ENCODE measurements around the gene PRDM16. TPM values are rescaled to one million over a fixed set of nuclear protein-coding genes. Genes with fewer than 3 reads are reported as not detected.

PRDM16 gene
- total RNA-seq, 2 experiments from 2014 or later: 0.18 to 0.21 TPM

GRCh38 chr1:3145532-3146325 is 76.7 kb downstream of the PRDM16 start:
- H3K27ac Mint-ChIP-seq: no peak overlapping the region
- no peak overlapping the region for H3K4me3 Mint-ChIP-seq
- no peaks in the 10 kb centered on the region for H3K9me3 Mint-ChIP-seq (ENCODE audit: insufficient read depth)
- peaks cover 3% of the 10 kb centered on the region for H3K4me1 Mint-ChIP-seq (ENCODE audit: low read depth)
- ChIA-PET CTCF (no interaction called here), POLR2A (no interaction called here)
- DNase-seq: no peak
- H3K36me3 Mint-ChIP-seq (ENCODE audit: low read depth): no peaks in the 10 kb centered on the region
- no peaks in the 10 kb centered on the region for H3K27me3 Mint-ChIP-seq (ENCODE audit: low read depth)
- ATAC-seq: no peak

DNA sequence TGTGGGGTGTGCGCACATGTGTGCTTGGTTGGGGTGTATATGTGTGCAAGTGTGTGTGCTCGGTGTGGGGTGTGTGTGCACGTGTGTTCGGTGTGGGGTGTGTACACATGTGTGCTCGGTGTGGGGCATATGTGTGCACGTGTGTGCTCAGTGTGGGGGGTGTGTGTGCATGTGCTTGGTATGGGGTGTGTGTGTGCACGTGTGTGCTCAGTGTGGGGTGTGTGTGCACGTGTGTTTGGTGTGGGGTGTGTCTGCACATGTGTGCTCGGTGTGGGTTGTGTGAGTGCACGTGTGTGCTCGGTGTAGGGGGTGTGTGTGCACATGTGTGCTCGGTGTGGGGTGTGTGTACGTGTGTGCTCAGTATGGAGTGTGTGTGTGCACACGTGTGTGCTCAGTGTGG is 77.5 kb downstream of the PRDM16 start:
- no peak for ATAC-seq
- Mint-ChIP-seq H3K4me1 (ENCODE audit: low read depth) (peaks cover 3% of the 10 kb centered on the region), H3K27me3 (ENCODE audit: low read depth) (no peaks in the 10 kb centered on the region), H3K9me3 (ENCODE audit: insufficient read depth) (no peaks in the 10 kb centered on the region), H3K36me3 (ENCODE audit: low read depth) (no peaks in the 10 kb centered on the region), H3K27ac (no peak overlapping the region), H3K4me3 (no peak overlapping the region)
- POLR2A ChIA-PET: no interaction called here
- CTCF ChIA-PET: no interaction called here
- DNase-seq: no peak

DNA sequence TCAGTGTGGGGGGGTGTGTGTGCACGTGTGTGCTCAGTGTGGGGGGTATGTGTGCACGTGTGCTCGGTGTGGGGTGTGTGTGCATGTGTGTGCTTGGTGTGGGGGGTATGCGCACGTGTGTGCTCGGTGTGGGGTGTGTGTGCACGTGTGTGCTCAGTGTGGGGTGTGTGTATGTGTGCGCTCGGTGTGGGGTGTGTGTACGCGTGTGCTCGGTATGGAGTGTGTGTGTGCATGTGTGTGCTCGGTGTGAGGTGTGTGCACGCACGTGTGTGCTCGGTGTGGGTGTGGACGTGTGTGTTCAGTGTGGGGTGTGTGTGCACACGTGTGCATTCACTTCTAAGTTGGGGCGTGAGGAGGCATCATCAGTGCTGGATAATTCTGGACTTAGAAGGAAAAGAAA is 77.9 kb downstream of the PRDM16 start:
- H3K27ac Mint-ChIP-seq: no peak overlapping the region
- CTCF ChIA-PET: no interaction called here

GRCh38 chr1:3148171-3148570 is 79.2 kb downstream of the PRDM16 start:
- ChIA-PET POLR2A (no interaction called here), CTCF (no interaction called here)
- Mint-ChIP-seq H3K27ac (no peak overlapping the region), H3K9me3 (ENCODE audit: insufficient read depth) (no peaks in the 10 kb centered on the region), H3K27me3 (ENCODE audit: low read depth) (no peaks in the 10 kb centered on the region), H3K4me3 (no peak overlapping the region), H3K4me1 (ENCODE audit: low read depth) (no peaks in the 10 kb centered on the region), H3K36me3 (ENCODE audit: low read depth) (no peaks in the 10 kb centered on the region)
- no peak for ATAC-seq
- DNase-seq: no peak

More for the DNA sequence above, 77.9 kb downstream of the PRDM16 start:
- ATAC-seq: no peak
- Mint-ChIP-seq H3K4me3 (no peak overlapping the region), H3K36me3 (ENCODE audit: low read depth) (no peaks in the 10 kb centered on the region), H3K4me1 (ENCODE audit: low read depth) (peaks cover 2% of the 10 kb centered on the region), H3K9me3 (ENCODE audit: insufficient read depth) (no peaks in the 10 kb centered on the region), H3K27me3 (ENCODE audit: low read depth) (no peaks in the 10 kb centered on the region)
- DNase-seq: no peak
- POLR2A ChIA-PET: no interaction called here

GRCh38 chr1:3149277-3149676 is 80.3 kb downstream of the PRDM16 start:
- ATAC-seq (no peak), DNase-seq (no peak)
- H3K4me1 Mint-ChIP-seq (ENCODE audit: low read depth): no peaks in the 10 kb centered on the region
- H3K9me3 Mint-ChIP-seq (ENCODE audit: insufficient read depth): no peaks in the 10 kb centered on the region
- ChIA-PET POLR2A (no interaction called here), CTCF (no interaction called here)
- H3K27ac Mint-ChIP-seq: no peak overlapping the region
- H3K36me3 Mint-ChIP-seq (ENCODE audit: low read depth): no peaks in the 10 kb centered on the region
- no peaks in the 10 kb centered on the region for H3K27me3 Mint-ChIP-seq (ENCODE audit: low read depth)
- no peak overlapping the region for H3K4me3 Mint-ChIP-seq

- ChIA-PET POLR2A (no interaction called here), CTCF (no interaction called here)
- DNase-seq: no peak
Observed at GRCh38 chr1:3151456-3151855, 82.5 kb downstream of the PRDM16 start.

GRCh38 chr1:3152143-3152542 is 83.1 kb downstream of the PRDM16 start:
- Mint-ChIP-seq H3K4me3 (no peak overlapping the region), H3K27me3 (ENCODE audit: low read depth) (peaks cover 8% of the 10 kb centered on the region), H3K27ac (no peak overlapping the region), H3K9me3 (ENCODE audit: insufficient read depth) (no peaks in the 10 kb centered on the region), H3K4me1 (ENCODE audit: low read depth) (no peaks in the 10 kb centered on the region), H3K36me3 (ENCODE audit: low read depth) (no peaks in the 10 kb centered on the region)
- POLR2A ChIA-PET: no interaction called here
- CTCF ChIA-PET: no interaction called here
- ATAC-seq: no peak
- no peak for DNase-seq

More at GRCh38 chr1:3151456-3151855, 82.5 kb downstream of the PRDM16 start:
- ATAC-seq: no peak
- H3K9me3 Mint-ChIP-seq (ENCODE audit: insufficient read depth): no peaks in the 10 kb centered on the region
- H3K27ac Mint-ChIP-seq: no peak overlapping the region
- no peak overlapping the region for H3K4me3 Mint-ChIP-seq
- no peaks in the 10 kb centered on the region for H3K36me3 Mint-ChIP-seq (ENCODE audit: low read depth)
- peaks cover 8% of the 10 kb centered on the region for H3K27me3 Mint-ChIP-seq (ENCODE audit: low read depth)
- H3K4me1 Mint-ChIP-seq (ENCODE audit: low read depth): no peaks in the 10 kb centered on the region

- H3K27ac Mint-ChIP-seq: no peak overlapping the region
Observed at GRCh38 chr1:3153197-3153596, 84.2 kb downstream of the PRDM16 start.

GRCh38 chr1:3153902-3154795 is 85.1 kb downstream of the PRDM16 start:
- POLR2A ChIA-PET: no interaction called here
- no peak for ATAC-seq

More at GRCh38 chr1:3153197-3153596, 84.2 kb downstream of the PRDM16 start:
- Mint-ChIP-seq H3K36me3 (ENCODE audit: low read depth) (no peaks in the 10 kb centered on the region), H3K9me3 (ENCODE audit: insufficient read depth) (no peaks in the 10 kb centered on the region), H3K4me1 (ENCODE audit: low read depth) (no peaks in the 10 kb centered on the region), H3K4me3 (no peak overlapping the region), H3K27me3 (ENCODE audit: low read depth) (peaks cover 10% of the 10 kb centered on the region)
- POLR2A ChIA-PET: no interaction called here
- CTCF ChIA-PET: no interaction called here
- DNase-seq (no peak), ATAC-seq (no peak)

DNA sequence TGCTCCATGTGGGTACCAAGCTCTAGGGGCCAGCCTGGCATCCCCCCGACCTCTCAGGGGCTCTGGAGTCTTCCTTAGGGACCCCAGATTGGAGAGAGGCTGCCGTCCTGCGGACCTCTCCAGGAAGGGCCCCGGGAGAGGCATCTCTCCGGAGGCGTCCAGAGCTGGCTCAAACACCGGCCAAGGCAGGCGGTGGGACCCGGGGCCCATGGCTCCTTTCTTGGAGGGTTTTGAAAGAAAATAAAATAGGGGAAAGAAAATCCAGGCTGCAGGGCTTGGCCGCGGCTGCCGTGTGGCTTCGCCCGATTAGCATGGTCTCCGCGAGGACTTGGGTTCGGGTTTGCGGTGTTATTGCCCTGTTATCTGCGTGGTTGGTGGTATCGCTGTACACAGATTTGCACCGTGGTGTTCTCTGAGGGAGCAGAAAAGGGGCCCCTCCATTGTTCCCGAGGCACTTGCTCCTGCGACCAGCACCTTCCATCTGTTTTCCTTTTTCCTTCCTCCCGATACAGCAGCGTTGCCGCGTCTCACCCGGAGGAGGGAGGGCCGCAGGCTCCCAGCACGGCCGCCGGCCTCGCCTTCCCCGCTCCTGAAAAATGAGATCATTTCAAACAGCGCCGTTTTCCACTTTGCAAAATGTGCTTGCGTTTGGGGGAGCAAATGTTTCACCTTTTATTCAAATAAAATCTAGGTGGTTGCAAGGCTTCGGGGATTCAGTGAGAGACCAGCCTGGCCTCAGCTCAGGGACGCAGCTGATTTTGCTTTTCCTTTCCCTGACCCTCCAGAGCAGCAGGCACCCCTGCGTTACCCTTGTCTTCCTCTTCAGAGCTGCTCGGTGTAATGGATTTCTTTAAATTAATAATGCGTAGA is 86.3 kb downstream of the PRDM16 start:
- ATAC-seq: no peak
- H3K36me3 Mint-ChIP-seq (ENCODE audit: low read depth): no peaks in the 10 kb centered on the region
- H3K4me3 Mint-ChIP-seq: no peak overlapping the region
- peaks cover 10% of the 10 kb centered on the region for H3K27me3 Mint-ChIP-seq (ENCODE audit: low read depth)
- H3K4me1 Mint-ChIP-seq (ENCODE audit: low read depth): no peaks in the 10 kb centered on the region
- DNase-seq: no peak
- no peak overlapping the region for H3K27ac Mint-ChIP-seq
- CTCF ChIA-PET: no interaction called here
- no peaks in the 10 kb centered on the region for H3K9me3 Mint-ChIP-seq (ENCODE audit: insufficient read depth)
- POLR2A ChIA-PET: no interaction called here

More at GRCh38 chr1:3153902-3154795, 85.1 kb downstream of the PRDM16 start:
- no peak for DNase-seq
- no peak overlapping the region for H3K27ac Mint-ChIP-seq
- peaks cover 10% of the 10 kb centered on the region for H3K27me3 Mint-ChIP-seq (ENCODE audit: low read depth)
- no peaks in the 10 kb centered on the region for H3K4me1 Mint-ChIP-seq (ENCODE audit: low read depth)
- CTCF ChIA-PET: no interaction called here
- no peaks in the 10 kb centered on the region for H3K9me3 Mint-ChIP-seq (ENCODE audit: insufficient read depth)
- H3K4me3 Mint-ChIP-seq: no peak overlapping the region
- no peaks in the 10 kb centered on the region for H3K36me3 Mint-ChIP-seq (ENCODE audit: low read depth)

- CTCF ChIA-PET: no interaction called here
- no peaks in the 10 kb centered on the region for H3K36me3 Mint-ChIP-seq (ENCODE audit: low read depth)
- peaks cover 10% of the 10 kb centered on the region for H3K27me3 Mint-ChIP-seq (ENCODE audit: low read depth)
- no peaks in the 10 kb centered on the region for H3K9me3 Mint-ChIP-seq (ENCODE audit: insufficient read depth)
- no peak overlapping the region for H3K4me3 Mint-ChIP-seq
- POLR2A ChIA-PET: no interaction called here
- DNase-seq (no peak), ATAC-seq (no peak)
- peaks cover 3% of the 10 kb centered on the region for H3K4me1 Mint-ChIP-seq (ENCODE audit: low read depth)
- H3K27ac Mint-ChIP-seq: no peak overlapping the region
Observed at GRCh38 chr1:3155926-3156220, 86.9 kb downstream of the PRDM16 start.

DNA sequence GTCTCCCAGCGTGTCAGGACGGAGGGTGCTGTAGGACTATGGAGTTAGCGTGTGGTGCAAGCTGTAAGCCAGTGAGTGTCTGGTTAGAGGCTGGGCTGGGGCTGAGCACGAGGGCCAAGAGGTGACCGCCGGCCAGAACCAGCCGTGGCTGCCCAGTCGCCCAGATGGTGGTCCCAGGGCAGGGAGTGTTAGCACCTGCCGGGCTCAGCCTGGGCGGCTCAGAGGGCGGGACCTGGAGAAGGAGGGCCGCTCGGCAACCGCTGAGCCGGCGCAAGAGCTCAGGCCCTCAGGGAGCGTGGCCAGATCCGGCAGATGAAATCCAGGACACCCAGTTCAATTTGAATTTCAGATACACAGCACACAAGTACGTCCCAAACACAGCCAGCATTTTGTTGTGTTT is 87.9 kb downstream of the PRDM16 start:
- H3K36me3 Mint-ChIP-seq (ENCODE audit: low read depth): no peaks in the 10 kb centered on the region
- ChIA-PET CTCF (no interaction called here), POLR2A (no interaction called here)
- peaks cover 10% of the 10 kb centered on the region for H3K27me3 Mint-ChIP-seq (ENCODE audit: low read depth)
- no peak overlapping the region for H3K4me3 Mint-ChIP-seq
- H3K9me3 Mint-ChIP-seq (ENCODE audit: insufficient read depth): no peaks in the 10 kb centered on the region
- no peak for DNase-seq
- ATAC-seq: no peak
- H3K4me1 Mint-ChIP-seq (ENCODE audit: low read depth): peaks cover 6% of the 10 kb centered on the region
- H3K27ac Mint-ChIP-seq: no peak overlapping the region

All from activated CD8-positive, alpha-beta T cell treated with anti-CD3 and anti-CD28 coated beads, Interleukin-2, amount 10 ng/mL, durations not matched to agents 7 days and 5 days (primary cell).